DMS153 treated with DMSO at 0.1 percent for 48 hours (cell line): ENCODE results near the gene BIN2.
"Not testable (repeated sequence)": the region's sequence is repeated elsewhere in the genome, so short reads cannot be mapped to it uniquely, and the experiment has no call there.

Experiments
- DNase-seq: peaks from one replicate; lab custom pipeline; 2025; ENCODE audit not compliant: unreplicated experiment; lab: John Stamatoyannopoulos, UW

BIN2 gene

DNA sequence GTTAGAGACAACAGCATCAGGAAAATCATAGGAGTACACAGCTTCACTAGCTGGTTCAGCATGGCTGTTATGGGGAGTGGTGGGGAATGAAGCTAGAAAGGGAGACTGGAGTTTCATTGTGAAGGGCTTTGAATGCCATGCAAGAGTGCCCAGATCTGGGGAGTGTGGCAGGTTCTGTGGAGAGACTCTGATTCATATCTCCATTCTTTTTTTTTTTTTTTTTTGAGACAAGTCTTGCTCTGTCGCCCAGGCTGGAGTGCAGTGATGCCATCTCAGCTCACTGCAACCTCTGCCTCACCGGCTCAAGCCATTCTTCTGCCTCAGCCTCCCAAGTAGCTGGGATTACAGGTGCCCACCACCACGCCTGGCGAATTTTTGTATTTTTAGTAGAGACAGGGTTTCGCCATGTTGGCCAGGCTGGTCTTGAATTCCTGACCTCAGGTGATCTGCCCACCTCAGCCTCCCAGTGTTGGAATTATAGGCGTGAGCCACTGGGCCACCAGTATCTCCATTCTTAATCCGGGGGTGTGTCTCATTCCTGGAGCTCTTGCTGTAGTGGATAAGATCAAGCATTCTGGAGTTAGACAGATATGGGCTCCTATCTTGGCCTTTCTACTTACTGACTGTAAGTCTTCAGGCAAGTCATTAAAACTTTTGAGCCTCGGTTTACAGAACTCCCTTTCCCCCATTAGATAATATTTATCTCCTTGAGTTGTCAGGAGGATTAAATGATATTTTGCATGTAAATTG, 5.7 kb downstream of the BIN2 start:
- not testable (repeated sequence) for DNase-seq

DNA sequence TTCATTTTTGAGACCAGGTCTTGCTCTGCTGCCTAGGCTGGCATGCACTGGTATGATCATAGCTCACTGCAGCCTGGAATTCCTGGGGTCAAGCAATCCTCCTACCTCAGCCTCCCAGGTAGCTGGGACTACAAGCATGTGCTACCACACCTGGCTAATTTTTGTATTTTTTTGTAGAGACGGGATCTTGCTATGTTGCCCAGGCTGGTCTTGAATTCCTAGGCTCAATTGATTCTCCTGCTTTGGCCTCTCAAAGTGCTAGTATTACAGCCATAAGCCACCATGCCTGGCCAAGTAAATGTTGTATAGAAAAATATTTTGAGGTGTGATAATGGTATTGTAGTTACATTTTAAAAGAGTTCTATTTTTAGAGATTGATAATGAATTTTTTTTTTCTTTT, 12.6 kb downstream of the BIN2 start:
- DNase-seq = no peak

DNA sequence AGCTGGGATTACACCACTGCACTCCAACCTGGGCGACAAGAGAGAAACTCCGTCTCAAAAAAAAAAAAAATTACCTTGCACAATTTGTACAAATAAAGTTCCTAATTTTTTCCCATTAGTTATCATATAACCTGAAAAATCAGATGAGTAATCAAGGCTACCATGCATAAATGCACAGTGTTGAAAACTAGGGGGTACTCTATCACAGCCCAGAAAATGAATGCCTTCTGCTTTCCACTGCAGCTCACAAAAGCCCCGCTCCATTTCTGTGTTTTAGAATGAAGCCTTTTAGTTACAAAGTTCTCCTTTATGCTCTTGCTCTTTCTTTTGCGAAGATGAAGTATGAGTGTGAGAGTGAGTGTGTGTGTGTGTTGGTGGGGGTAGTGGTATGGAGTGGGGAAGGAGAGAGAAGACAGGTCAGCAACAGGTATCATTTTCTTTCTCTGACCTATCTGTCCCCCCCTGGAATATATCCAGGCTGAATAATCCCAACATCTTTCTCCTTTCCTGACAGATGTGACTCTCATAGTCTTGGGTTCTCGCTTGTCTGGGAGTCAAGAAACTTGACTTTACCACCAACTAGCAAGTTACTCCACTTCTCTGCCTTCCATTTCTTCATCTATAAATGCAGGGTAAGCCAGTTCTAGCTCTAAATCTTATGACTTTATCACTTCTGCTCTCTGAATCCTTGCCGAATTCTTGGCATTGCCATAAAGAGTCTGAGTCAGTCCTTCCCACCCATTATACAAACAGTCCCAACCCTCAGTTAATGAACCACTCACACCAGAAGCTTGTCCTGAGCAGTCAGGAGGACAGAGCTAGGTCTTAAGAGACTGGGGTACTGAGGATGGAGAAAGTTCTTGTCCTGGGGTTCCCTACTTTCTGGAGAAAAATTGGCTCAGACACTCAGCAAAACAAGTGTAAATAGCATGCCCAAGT, 16.1 kb downstream of the BIN2 start:
- no peak for DNase-seq

DNA sequence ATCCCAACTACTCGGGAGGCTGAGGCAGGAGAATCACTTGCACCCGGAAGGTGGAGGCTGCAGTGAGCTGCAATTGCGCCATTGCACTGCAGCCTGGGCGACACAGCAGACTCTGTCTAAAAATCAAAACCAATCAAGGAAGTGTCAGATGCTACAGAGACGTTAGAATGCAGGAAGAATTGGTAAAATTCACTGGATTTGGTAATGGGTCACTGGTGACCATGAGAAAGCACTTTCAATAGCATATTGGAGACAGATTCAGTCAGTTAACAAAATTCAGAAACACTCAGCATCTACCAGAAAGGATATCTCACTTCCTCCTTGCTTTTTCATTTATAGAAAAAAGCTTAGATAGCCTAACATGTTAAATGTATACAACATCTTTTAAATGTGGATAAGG, 17.5 kb downstream of the BIN2 start:
- DNase-seq = no peak

DNA sequence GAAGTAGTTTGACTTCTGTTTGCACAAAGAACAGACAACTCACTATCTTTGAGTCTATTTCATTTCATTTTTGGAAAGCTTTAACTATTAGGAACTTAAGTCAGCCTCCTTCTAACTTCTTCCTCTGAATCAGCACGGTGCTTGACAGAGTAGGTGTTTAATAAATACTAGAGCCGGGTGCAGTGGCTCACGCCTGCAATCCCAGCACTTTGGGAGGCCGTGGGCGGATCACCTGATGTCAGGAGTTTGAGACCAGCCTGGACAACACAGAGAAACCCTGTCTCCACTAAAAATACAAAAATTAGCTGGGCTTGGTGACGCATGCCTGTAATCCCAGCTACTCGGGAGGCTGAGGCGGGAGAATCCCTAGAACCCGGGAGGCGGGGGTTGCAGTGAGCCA, 23.2 kb downstream of the BIN2 start:
- DNase-seq = not testable (repeated sequence)

DNA sequence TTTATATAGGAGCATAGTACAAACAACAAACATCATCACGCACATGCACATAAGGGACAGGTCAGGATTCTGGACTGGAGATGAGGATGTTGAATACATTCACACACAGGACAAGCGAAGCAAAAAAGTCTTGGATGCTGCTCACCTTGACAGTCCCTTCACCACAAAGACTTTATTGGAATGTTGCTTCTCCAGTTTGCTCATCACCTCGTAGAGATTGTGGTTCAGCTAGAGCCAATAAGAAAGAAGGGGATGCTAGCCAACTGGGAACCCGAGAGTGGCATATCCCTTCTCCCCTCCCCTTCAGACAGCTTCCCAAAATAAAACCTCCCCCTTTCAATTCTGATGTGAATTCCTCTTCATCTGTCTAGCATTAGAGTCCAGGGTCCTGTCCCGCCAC, 28.3 kb downstream of the BIN2 start:
- no peak for DNase-seq

DNA sequence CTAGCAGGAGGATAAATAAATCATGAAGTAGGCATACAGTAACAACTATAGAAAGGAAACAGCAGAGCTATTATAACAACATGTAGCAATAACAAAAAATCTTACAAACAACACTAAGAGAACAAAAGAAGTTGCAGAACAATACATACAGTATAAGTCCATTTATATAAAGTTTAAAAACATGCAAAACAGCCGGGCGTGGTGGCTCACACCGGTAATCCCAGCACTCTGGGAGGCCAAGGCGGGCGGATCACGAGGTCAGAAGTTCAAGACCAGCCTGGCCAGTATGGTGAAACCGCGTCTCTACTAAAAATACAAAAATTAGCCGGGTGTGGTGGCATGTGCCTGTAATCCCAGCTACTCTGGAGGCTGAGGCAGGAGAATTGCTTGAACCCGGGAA, 29.9 kb downstream of the BIN2 start:
- not testable (repeated sequence) for DNase-seq

DNA sequence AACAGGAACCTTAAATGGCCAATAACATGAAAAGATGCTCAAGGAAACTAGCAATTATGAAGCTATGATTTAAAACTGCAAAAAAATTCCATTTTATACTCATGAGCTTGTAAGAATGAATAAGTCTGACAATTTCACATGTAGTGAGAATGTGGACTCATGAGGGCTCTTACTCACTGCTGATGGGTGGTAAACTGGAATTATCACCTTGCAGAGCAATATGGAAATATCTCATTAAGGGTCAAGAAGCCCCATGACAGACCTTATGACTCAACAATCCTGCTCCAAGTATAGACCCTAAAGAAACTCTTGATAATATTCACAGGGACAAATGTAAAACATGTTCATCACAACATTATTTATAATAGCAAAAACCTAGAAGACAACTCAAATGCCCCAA, 30.3 kb downstream of the BIN2 start:
- no peak for DNase-seq

DNA sequence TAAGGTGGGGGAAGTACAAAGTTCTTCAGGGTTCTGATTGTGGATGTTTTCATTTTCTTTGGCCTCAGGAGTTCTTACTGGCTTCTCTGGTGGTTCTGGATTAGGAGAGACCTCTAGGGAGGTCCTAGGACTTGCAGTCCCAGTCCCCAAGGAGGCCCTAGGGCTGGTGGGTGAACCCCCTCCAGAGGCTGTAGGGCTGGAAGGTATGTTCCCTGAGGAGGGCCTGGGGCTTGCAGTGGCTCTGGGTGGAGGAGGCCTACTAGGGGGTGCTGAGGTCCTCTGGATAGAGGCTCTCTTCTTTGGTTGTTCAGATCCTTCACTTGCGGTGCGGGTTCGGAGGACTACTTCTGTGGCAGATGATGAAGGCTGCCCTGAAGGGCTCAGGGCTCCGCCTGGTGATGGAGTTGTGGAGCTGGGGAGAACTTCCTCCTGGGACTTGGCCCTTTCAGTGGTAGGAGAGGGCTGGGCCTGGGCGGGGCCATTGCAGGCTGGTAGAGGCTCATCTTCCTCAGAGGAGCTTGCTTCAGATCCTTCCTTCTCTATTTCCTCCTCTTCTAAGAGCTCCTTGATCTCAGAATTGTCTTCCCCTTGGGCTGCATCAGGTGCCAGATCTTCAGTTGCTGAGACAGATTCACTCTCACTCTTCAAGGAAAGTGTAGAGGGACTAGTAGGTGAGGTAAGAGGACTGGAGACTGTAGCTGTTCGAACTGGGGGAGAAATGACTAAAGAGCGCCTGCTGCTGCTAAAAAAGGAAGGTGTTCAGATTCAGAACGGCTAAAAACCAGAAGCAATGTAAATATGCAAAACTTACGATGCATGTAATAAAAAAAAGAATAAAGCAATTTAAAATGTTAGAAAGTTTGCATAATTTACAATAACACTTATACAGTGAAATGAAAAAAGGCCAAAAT, 32.1 kb downstream of the BIN2 start:
- DNase-seq = not testable (repeated sequence)

DNA sequence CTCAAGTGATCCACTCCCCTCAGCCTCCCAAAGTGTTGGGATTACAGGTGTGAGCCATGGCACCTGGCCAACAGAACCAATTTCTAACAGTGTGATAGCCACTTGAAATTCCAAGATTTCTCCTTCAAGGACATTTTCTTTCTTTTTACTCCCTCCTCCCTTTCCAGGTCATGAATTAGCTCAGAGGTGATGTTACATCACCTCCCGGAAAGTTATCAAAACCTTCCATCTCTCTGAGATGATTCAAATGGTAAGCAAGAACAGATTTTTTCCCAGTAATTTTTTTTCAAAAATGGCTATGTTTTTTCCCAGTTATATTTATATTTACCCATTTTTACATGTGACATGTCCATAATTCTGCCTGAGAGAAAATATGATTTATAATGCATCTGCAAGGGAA, 38.1 kb downstream of the BIN2 start:
- no peak for DNase-seq

DNA sequence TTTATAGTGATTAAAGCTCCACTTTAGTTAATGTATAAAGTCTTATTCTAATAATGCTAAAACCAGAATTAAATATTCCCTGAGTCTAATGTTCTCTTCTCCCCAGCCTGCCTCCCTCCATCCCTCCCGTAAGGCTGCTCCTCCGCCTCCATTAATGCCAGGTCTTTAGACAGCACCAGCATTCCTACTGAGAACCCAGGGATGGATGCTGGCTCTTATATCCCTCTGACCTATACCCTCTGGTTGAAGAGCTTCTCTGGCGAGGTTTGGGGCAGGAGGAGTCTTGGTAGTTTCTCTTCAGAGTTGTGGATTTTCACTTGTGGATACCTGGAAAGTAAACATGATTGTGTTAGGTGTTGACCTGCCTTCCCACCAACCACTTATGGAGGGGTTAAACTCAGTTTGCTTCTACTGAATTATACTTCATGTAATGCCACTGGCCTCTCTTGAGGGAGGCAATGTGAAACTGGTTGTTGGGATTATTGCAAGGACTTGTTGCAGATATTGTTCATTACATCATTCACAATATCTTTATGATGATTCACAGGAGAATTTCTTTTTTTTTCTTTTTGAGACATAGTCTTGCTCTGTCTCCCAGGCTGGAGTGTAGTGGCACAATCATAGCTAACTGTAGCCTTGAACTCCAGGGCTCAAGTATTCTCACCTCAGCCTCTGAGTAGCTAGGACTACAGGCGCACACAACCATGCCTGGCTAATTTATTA, 42.6 kb downstream of the BIN2 start:
- no peak for DNase-seq

DNA sequence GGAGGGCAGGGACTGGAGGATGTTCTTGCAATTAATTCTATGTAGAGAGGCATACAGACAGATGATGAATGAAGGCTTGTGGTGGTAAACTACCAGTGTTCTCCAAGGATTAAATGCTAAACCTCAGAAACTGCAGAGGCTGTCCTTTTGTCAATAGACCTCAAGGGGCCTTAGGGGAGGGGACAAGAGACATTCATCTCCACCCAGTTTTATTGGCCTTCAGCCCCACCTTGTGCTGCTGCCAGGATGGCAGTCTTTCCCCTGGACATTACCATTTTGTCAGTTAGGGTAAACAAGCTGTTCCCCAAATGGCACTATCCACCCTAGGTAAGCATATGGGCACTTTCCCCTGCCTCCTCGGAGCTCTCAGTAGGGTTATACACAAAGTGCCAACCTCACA, 48.9 kb downstream of the BIN2 start:
- no peak for DNase-seq

DNA sequence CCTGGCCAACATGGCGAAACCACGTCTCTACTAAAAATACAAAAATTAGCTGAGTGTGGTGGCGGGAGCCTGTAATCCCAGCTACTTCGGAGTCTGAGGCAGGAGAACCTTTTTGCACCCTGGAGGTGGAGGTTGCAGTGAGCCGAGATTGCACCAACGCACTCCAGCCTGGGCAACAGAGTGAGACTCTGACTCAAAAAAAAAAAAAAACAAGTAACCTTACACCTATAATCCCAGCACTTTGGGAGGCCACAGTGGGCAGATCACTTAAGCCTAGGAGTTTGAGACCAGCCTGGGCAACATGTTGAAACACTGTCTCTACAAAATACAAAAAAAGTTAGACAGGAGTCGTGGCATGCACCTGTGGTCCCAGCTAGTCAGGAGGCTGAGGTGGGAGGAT, 51.2 kb downstream of the BIN2 start:
- DNase-seq = not testable (repeated sequence)

DNA sequence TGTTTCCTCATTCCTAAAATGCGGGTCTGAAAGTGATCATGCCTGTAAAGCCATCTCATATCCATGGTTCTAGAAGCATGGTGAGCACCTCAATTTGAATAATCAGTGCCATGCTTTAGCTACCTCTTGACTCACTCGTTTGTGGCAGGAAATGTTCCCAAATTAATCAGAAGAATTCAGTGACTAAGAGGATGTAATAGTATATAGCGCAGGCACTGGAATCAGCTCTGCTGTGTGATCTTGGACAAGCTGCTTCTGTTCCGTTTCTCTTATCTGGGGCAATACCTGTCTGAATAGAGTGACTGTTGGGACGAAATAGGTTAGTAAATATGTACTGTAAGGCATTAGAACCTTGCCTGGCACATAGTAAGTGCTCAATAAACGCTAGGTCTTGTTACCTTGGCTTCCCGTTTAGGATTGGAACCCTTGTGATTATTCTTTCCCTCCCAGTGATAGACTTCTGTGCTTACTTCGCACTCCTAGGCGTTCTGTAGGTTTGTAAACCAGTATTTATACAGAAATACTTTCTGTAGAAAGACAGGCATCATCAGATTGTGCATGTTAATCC, 52.9 kb downstream of the BIN2 start:
- no peak for DNase-seq

DNA sequence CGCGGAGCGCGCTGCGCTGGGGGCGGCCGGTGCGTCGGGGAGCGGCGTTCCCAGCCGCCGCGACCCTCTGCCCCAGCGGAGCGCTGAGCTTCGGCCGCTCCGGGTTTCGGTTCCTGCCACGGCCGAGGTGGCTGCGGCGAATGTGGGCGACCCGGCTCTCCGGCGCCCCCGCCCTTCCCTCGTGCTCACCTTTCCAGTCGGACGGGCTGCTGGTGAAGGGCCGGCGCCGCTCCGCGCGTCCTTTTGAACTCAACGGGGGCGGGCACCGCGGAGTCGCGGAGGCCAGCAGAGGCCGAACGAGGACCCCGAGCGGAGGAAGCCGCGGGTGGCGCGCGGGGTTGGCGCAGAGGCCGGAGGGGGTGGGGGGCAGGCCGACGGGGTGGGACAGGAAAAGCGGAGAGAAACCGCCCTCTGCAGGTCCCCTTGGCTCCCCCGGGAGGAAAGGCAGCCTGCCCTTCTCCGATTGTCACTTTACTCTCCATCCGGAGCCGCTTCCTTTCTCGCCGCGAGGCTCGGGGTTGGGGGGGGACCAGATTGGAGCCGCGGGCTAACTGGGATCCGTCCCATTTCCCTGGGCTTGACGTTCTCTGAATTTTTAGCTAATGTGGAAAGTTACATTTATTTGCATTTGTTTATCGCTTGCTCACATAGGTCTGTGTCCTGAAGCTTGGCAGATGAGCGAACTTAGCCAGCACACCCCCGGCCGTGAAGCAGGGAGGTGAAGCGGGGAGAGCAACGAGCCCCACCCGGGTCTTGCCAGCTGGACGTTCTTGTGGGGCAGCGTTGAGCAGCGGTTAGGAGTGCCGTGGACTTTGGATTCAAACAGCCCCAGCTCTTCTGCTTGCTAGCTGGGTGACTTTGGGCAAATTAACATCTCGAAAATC, 53.7 kb downstream of the BIN2 start, which contains the start of gene SMAGP:
Gene SMAGP (minus strand): TSS at position 349 of the 884 bp plus-strand sequence. CDS start 1,137 bp downstream, outside the sequence.
- no peak for DNase-seq

DNA sequence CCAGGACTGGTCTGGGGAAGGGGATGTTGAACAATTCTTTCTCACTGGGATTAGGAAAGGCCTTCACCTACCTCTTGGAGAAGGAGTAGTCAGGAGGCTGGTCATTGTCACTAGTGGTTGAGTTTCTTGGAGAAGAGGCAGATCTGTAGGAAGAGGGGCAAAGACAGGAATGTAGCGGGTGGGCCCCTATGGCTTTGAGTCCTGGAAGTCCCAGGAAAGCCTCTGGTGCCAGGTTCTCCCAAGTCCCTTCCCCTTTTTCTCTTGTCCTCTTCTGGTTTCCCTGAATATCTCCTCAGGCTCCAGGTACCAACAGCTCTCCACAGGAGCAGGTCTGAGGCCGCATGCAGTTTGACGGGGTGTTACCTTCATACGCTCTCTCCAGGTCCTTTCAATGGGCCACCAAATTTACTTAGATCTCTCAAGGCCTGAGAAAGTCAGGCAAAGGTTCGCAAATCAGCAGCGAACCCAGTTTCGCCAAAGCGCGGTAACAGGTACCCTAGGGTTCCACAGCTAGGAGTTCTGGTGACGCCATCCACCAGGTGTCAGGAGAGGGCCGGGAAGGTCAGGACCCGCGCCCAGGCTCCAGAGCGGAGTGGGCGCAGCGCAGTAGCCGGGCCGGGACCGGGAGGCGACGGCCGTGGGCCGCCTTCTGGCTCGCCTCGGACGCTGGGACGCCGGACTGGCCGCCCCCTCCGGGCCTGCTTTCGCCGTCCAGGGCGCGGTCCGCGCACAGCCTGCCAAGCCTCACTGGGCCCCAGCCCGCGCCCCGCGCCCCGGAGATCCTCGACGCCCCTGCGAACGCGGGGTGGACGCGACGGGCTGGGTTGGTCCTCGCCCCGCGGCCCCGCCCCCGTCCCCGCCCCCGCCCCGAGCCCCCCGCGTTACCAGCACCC, 54.6 kb downstream of the BIN2 start:
- peak; percentile 22 for DNase-seq

DNA sequence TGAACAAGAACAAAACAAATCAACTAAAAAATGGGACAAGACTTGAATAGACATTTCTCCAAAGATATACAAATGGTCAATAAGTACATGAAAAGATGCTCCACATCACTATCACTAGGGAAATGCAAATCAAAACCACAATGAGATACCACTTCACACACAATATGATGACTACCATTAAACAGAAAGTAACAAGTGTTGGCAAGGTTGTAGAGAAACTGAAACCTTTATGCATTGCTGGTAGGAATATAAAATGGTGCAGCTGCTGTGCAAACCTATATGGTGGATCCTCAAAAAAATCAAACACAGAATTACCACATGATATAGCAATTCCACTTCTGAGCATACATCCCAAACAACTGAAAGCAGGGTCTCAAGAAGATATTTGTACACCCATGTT, 59.0 kb downstream of the BIN2 start:
- DNase-seq = no peak

DNA sequence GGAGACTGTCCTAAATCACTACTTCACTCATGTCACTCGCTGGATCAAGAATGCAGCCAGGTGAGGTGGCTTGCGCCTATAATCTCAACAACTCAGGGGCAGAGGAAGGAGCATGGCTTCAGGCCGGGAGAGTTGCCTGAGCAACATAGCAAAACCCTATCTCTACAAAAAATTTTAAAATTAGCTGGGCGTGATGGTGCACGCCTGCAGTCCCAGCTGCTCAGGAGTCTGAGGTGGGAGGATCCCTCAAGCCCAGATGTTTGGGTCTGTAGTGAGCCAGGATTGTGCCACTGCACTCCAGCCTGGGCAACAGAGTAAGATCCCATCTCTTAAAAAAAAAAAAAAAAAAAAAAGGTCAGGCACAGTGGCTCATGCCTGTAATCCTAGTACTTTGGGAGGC, 59.7 kb downstream of the BIN2 start:
- DNase-seq = no peak
